HepG2 (cell line): ENCODE measurements around the gene HRC. TPM values are rescaled to one million over a fixed set of nuclear protein-coding genes. Genes with fewer than 3 reads are reported as not detected.
A peak's percentile ranks its signal among the peaks of the same experiment; 100 is the strongest.

Experiments
- EHMT2 ChIP-seq: fragments of 200-600 bp; sonication (generic); IDR thresholded peaks from 2 replicates; pipeline ENCODE4 v1.7.0; 2017; ENCODE audit warnings: antibody characterized with exemption, low read depth, low read length, borderline replicate concordance
- FIP1L1 ChIP-seq: fragments of 200-400 bp; formaldehyde crosslinking; IDR thresholded peaks from 2 replicates; pipeline ENCODE4 v1.6.1; 2018; ENCODE audit warnings: low read depth, mild to moderate bottlenecking, low read length, moderate library complexity, borderline replicate concordance; ENCODE audit not compliant: insufficient read depth
- GTF2F1 ChIP-seq: fragments of 150-350 bp; IDR thresholded peaks from 2 replicates; pipeline ENCODE4 v1.6.1; 2014; ENCODE audit warnings: low read length
- HES4 ChIP-seq: sonication (generic); formaldehyde crosslinking; IDR thresholded peaks from 2 replicates; pipeline ENCODE4 v1.9.0; 2021; ENCODE audit warnings: mild to moderate bottlenecking, missing genetic modification reagents, borderline replicate concordance
- IRF2 ChIP-seq: IDR thresholded peaks from 2 replicates; pipeline ENCODE4 v1.6.1; 2018; ENCODE audit warnings: missing genetic modification reagents, missing compliant biosample characterization
- MYNN ChIP-seq: sonication (generic); formaldehyde crosslinking; IDR thresholded peaks from 2 replicates; pipeline ENCODE4 v1.4.0; 2020; ENCODE audit warnings: mild to moderate bottlenecking, low read depth, missing genetic modification reagents
- NR2F2 ChIP-seq: IDR thresholded peaks from 2 replicates; pipeline ENCODE4 v1.6.1; 2012; ENCODE audit warnings: low read depth, inconsistent platforms, borderline replicate concordance
- SMAD1 ChIP-seq: sonication (generic); formaldehyde crosslinking; IDR thresholded peaks from 2 replicates; pipeline ENCODE4 v1.4.0; 2020; ENCODE audit warnings: missing genetic modification reagents, low read depth, mild to moderate bottlenecking, borderline replicate concordance
- SMAD3 ChIP-seq: sonication (generic); formaldehyde crosslinking; IDR thresholded peaks from 2 replicates; pipeline ENCODE4 v1.4.0; 2020; ENCODE audit warnings: missing genetic modification reagents
- SRSF9 ChIP-seq: fragments of 200-400 bp; formaldehyde crosslinking; IDR thresholded peaks from 2 replicates; pipeline ENCODE4 v1.6.1; 2018; ENCODE audit warnings: borderline replicate concordance, mild to moderate bottlenecking, low read depth, low read length; ENCODE audit not compliant: insufficient read depth, poor library complexity, severe bottlenecking
- ZC3H13 ChIP-seq: sonication (generic); formaldehyde crosslinking; IDR thresholded peaks from 2 replicates; pipeline ENCODE4 v1.8.1; 2023; ENCODE audit warnings: mild to moderate bottlenecking, missing genetic modification reagents, moderate library complexity
- ZKSCAN8 ChIP-seq: IDR thresholded peaks from 2 replicates; pipeline ENCODE4 v1.6.1; 2016; ENCODE audit warnings: borderline replicate concordance, missing genetic modification reagents, missing compliant biosample characterization
- ZNF343 ChIP-seq: sonication (generic); formaldehyde crosslinking; IDR thresholded peaks from 2 replicates; pipeline ENCODE4 v1.4.0; 2020; ENCODE audit warnings: mild to moderate bottlenecking, missing genetic modification reagents
- ZNF44 ChIP-seq: sonication (generic); formaldehyde crosslinking; IDR thresholded peaks from 2 replicates; pipeline ENCODE4 v1.5.1; 2020; ENCODE audit warnings: mild to moderate bottlenecking, missing genetic modification reagents
- ZNF530 ChIP-seq: sonication (generic); formaldehyde crosslinking; IDR thresholded peaks from 2 replicates; pipeline ENCODE4 v1.5.0; 2020; ENCODE audit warnings: low read depth, mild to moderate bottlenecking, missing genetic modification reagents
- ZNF777 ChIP-seq: sonication (generic); formaldehyde crosslinking; IDR thresholded peaks from 2 replicates; pipeline ENCODE4 v1.4.0; 2020; ENCODE audit warnings: missing genetic modification reagents
- ZNF800 ChIP-seq: sonication (generic); formaldehyde crosslinking; IDR thresholded peaks from 2 replicates; pipeline ENCODE4 v1.4.0; 2020; ENCODE audit warnings: missing genetic modification reagents
- ZUFSP ChIP-seq: sonication (generic); formaldehyde crosslinking; IDR thresholded peaks from 2 replicates; pipeline ENCODE4 v1.9.0; 2021; ENCODE audit warnings: missing genetic modification reagents, mild to moderate bottlenecking, borderline replicate concordance
- polyA plus RNA-seq, 8 experiments: library from polyadenylated mRNA; depleted of rRNA in 3 of 8; stranded (reverse) in 7 of 8; unstranded in 1 of 8; fragments of >200 nt; fragmentation: Illumina TruSeq in 4 of 8; extraction: Trizol in 4 of 8; gene quantifications; 2 replicates each; pipeline versions ENCODE4 v1.2.1 to v1.2.3, GENCODE V29; 2011 to 2016; ENCODE audit warnings: low read depth in 4 of 8, missing spikeins in 1 of 8, mixed read lengths in 1 of 8; ENCODE audit not compliant: insufficient read depth in 1 of 8
- total RNA-seq, 5 experiments: library from RNA; depleted of rRNA; stranded (reverse); fragments of >200 nt; fragmentation: Illumina TruSeq; extraction: Trizol; gene quantifications; 2 replicates each; pipeline ENCODE4 v1.2.3, GENCODE V29; 2016; ENCODE audit warnings: low read depth in 1 of 5
- TF ChIP-seq, protein P1 (sequence below): sonication (generic); formaldehyde crosslinking; IDR thresholded peaks from 2 replicates; pipeline ENCODE4 v1.5.0; 2020; ENCODE audit warnings: missing genetic modification reagents
- TF ChIP-seq, protein P2 (sequence below): sonication (generic); formaldehyde crosslinking; IDR thresholded peaks from 2 replicates; pipeline ENCODE4 v1.4.0; 2020; ENCODE audit warnings: missing genetic modification reagents, mild to moderate bottlenecking, borderline replicate concordance

HRC gene
- total and polyA plus RNA-seq, 2 of the 13 experiments (the other 11 are each of a cell fraction or from before 2014, with no cell fraction given) = 3.6 to 15.4 TPM

- TF ChIP-seq EHMT2 (no peak), SMAD1 (CRISPR knock-in tag) (no peak), SRSF9 (no peak), ZKSCAN8 (CRISPR knock-in tag) (peak; percentile 52; the same call in 1 of the 2 replicates), ZNF530 (no peak), FIP1L1 (no peak), MYNN (CRISPR knock-in tag) (no peak), GTF2F1 (no peak), HES4 (CRISPR knock-in tag) (peak; percentile 76), ZUFSP (CRISPR knock-in tag) (no peak), ZNF44 (CRISPR knock-in tag) (no peak), SMAD3 (no peak), NR2F2 (no peak), ZNF777 (CRISPR knock-in tag) (no peak), ZC3H13 (peak; percentile 78; the same call in 1 of the 2 replicates), ZNF343 (CRISPR knock-in tag) (no peak), IRF2 (CRISPR knock-in tag) (0 out of 2 replicates have a peak, but pooled peaks have one; percentile 25), ZNF800 (CRISPR knock-in tag) (no peak)
- TF ChIP-seq, protein P1, sequence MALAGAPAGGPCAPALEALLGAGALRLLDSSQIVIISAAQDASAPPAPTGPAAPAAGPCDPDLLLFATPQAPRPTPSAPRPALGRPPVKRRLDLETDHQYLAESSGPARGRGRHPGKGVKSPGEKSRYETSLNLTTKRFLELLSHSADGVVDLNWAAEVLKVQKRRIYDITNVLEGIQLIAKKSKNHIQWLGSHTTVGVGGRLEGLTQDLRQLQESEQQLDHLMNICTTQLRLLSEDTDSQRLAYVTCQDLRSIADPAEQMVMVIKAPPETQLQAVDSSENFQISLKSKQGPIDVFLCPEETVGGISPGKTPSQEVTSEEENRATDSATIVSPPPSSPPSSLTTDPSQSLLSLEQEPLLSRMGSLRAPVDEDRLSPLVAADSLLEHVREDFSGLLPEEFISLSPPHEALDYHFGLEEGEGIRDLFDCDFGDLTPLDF (CRISPR knock-in tag) = no peak
- TF ChIP-seq, protein P2, sequence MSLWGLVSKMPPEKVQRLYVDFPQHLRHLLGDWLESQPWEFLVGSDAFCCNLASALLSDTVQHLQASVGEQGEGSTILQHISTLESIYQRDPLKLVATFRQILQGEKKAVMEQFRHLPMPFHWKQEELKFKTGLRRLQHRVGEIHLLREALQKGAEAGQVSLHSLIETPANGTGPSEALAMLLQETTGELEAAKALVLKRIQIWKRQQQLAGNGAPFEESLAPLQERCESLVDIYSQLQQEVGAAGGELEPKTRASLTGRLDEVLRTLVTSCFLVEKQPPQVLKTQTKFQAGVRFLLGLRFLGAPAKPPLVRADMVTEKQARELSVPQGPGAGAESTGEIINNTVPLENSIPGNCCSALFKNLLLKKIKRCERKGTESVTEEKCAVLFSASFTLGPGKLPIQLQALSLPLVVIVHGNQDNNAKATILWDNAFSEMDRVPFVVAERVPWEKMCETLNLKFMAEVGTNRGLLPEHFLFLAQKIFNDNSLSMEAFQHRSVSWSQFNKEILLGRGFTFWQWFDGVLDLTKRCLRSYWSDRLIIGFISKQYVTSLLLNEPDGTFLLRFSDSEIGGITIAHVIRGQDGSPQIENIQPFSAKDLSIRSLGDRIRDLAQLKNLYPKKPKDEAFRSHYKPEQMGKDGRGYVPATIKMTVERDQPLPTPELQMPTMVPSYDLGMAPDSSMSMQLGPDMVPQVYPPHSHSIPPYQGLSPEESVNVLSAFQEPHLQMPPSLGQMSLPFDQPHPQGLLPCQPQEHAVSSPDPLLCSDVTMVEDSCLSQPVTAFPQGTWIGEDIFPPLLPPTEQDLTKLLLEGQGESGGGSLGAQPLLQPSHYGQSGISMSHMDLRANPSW = no peak
Measured at GRCh38 chr19:49113762-49114629, 41.2 kb downstream of the HRC start, which contains the start of gene LIN7B (continued).
